Measurements from ENCODE around the gene ADAMTS5.

The ADAMTS5 gene

GRCh38 chr21:26912466-26912865, 54.4 kb downstream of the ADAMTS5 start:
- no peak overlapping the region for H3K4me2 ChIP-seq (ENCODE audit: low read length)
- no peaks in the 10 kb centered on the region for H4K20me1 ChIP-seq (ENCODE audit: insufficient read depth, low read length)
- H2AFZ ChIP-seq (ENCODE audit: low read length): no peak overlapping the region
- no peak overlapping the region for H3K27ac ChIP-seq (ENCODE audit: low read depth, low read length, poor library complexity, severe bottlenecking)
- no peaks in the 10 kb centered on the region for H3K4me1 ChIP-seq (ENCODE audit: insufficient read depth, low read length, severe bottlenecking)
- H3K36me3 ChIP-seq (ENCODE audit: insufficient read depth, low read length): no peaks in the 10 kb centered on the region
- H3K9me3 ChIP-seq (ENCODE audit: low read length): no peaks in the 10 kb centered on the region
- no peaks in the 10 kb centered on the region for H3K79me2 ChIP-seq (ENCODE audit: insufficient read depth, low read length)
- no peak overlapping the region for H3K4me3 ChIP-seq (ENCODE audit: low read depth, low read length, poor library complexity, severe bottlenecking)
- no peaks in the 10 kb centered on the region for H3K27me3 ChIP-seq (ENCODE audit: insufficient read depth, low read length)
- no peaks in the 10 kb centered on the region for H3K9me2 ChIP-seq (ENCODE audit: low read depth, low read length)
- TF ChIP-seq, protein P1, sequence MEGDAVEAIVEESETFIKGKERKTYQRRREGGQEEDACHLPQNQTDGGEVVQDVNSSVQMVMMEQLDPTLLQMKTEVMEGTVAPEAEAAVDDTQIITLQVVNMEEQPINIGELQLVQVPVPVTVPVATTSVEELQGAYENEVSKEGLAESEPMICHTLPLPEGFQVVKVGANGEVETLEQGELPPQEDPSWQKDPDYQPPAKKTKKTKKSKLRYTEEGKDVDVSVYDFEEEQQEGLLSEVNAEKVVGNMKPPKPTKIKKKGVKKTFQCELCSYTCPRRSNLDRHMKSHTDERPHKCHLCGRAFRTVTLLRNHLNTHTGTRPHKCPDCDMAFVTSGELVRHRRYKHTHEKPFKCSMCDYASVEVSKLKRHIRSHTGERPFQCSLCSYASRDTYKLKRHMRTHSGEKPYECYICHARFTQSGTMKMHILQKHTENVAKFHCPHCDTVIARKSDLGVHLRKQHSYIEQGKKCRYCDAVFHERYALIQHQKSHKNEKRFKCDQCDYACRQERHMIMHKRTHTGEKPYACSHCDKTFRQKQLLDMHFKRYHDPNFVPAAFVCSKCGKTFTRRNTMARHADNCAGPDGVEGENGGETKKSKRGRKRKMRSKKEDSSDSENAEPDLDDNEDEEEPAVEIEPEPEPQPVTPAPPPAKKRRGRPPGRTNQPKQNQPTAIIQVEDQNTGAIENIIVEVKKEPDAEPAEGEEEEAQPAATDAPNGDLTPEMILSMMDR (IDR thresholded peaks at IDR 0.05; ENCODE audit: low read length): no peak
- no peak for TF ChIP-seq EZH2 (IDR thresholded peaks at IDR 0.05; ENCODE audit: borderline replicate concordance, low read length)
- H3K9ac ChIP-seq (ENCODE audit: low read length): no peak overlapping the region
- H3F3A ChIP-seq (ENCODE audit: insufficient read depth, low read length): no peaks in the 10 kb centered on the region

GRCh38 chr21:26909972-26910371, 56.9 kb downstream of the ADAMTS5 start:
- Histone ChIP-seq H2AFZ (ENCODE audit: low read length) (no peak overlapping the region), H3K4me3 (ENCODE audit: low read depth, low read length, poor library complexity, severe bottlenecking) (no peak overlapping the region), H3K27me3 (ENCODE audit: insufficient read depth, low read length) (no peaks in the 10 kb centered on the region), H3K4me1 (ENCODE audit: insufficient read depth, low read length, severe bottlenecking) (no peaks in the 10 kb centered on the region), H3F3A (ENCODE audit: insufficient read depth, low read length) (no peaks in the 10 kb centered on the region), H3K9me2 (ENCODE audit: low read depth, low read length) (no peaks in the 10 kb centered on the region), H3K4me2 (ENCODE audit: low read length) (no peak overlapping the region), H4K20me1 (ENCODE audit: insufficient read depth, low read length) (no peaks in the 10 kb centered on the region), H3K79me2 (ENCODE audit: insufficient read depth, low read length) (no peaks in the 10 kb centered on the region), H3K36me3 (ENCODE audit: insufficient read depth, low read length) (no peaks in the 10 kb centered on the region), H3K9ac (ENCODE audit: low read length) (no peak overlapping the region), H3K27ac (ENCODE audit: low read depth, low read length, poor library complexity, severe bottlenecking) (no peak overlapping the region), H3K9me3 (ENCODE audit: low read length) (no peaks in the 10 kb centered on the region)
- TF ChIP-seq, protein P1 (IDR thresholded peaks at IDR 0.05; ENCODE audit: low read length): no peak
- TF ChIP-seq EZH2 (IDR thresholded peaks at IDR 0.05; ENCODE audit: borderline replicate concordance, low read length): no peak

GRCh38 chr21:26900980-26901379, 65.9 kb downstream of the ADAMTS5 start:
- Histone ChIP-seq H3K4me2 (ENCODE audit: low read length) (no peak overlapping the region), H3K4me3 (ENCODE audit: low read depth, low read length, poor library complexity, severe bottlenecking) (no peak overlapping the region), H3K27ac (ENCODE audit: low read depth, low read length, poor library complexity, severe bottlenecking) (no peak overlapping the region), H3K9me2 (ENCODE audit: low read depth, low read length) (no peaks in the 10 kb centered on the region), H3K9me3 (ENCODE audit: low read length) (no peaks in the 10 kb centered on the region), H3K9ac (ENCODE audit: low read length) (no peak overlapping the region), H3K79me2 (ENCODE audit: insufficient read depth, low read length) (no peaks in the 10 kb centered on the region), H3K4me1 (ENCODE audit: insufficient read depth, low read length, severe bottlenecking) (no peaks in the 10 kb centered on the region), H2AFZ (ENCODE audit: low read length) (no peak overlapping the region), H3K36me3 (ENCODE audit: insufficient read depth, low read length) (no peaks in the 10 kb centered on the region), H4K20me1 (ENCODE audit: insufficient read depth, low read length) (no peaks in the 10 kb centered on the region), H3K27me3 (ENCODE audit: insufficient read depth, low read length) (no peaks in the 10 kb centered on the region), H3F3A (ENCODE audit: insufficient read depth, low read length) (no peaks in the 10 kb centered on the region)
- TF ChIP-seq EZH2 (IDR thresholded peaks at IDR 0.05; ENCODE audit: borderline replicate concordance, low read length): no peak
- TF ChIP-seq, protein P1 (IDR thresholded peaks at IDR 0.05; ENCODE audit: low read length): no peak

All from OCI-LY1 (cell line).